Activated CD4-positive, alpha-beta memory T cell treated with anti-CD3 and anti-CD28 coated beads for 36 hours (primary cell): ENCODE measurements around the gene COL5A3. TPM values are rescaled to one million over a fixed set of nuclear protein-coding genes. Genes with fewer than 3 reads are reported as not detected.
A peak's percentile ranks its signal among the peaks of the same experiment; 100 is the strongest.
"Not testable (repeated sequence)": the region's sequence is repeated elsewhere in the genome, so short reads cannot be mapped to it uniquely, and the experiment has no call there.

Experiments
- CTCF ChIA-PET: fragments of 350-600 bp; sonication (Branson Sonifier 250); formaldehyde crosslinking; loops from one replicate; lab custom pipeline; 2021; ENCODE audit warnings: antibody characterized with exemption, inconsistent platforms; lab: Charles Lee
- POLR2A ChIA-PET: fragments of 350-600 bp; sonication (Branson Sonifier 250); formaldehyde crosslinking; loops from one replicate; lab custom pipeline; 2021; ENCODE audit warnings: antibody characterized with exemption; lab: Charles Lee
- DNase-seq: peaks from one replicate; pipeline ENCODE4 v3.0.0-alpha.2; 2020
- H3K27ac Mint-ChIP-seq: one replicate; pipeline ENCODE4 v1.8.0; 2021; ENCODE audit warnings: mixed read lengths
- H3K27me3 Mint-ChIP-seq: one replicate; pipeline ENCODE4 v1.8.0; 2021; ENCODE audit warnings: mixed read lengths
- H3K36me3 Mint-ChIP-seq: one replicate; pipeline ENCODE4 v1.8.0; 2021; ENCODE audit warnings: mixed read lengths
- H3K4me1 Mint-ChIP-seq: one replicate; pipeline ENCODE4 v1.8.0; 2021; ENCODE audit warnings: low read depth, mixed read lengths
- H3K4me3 Mint-ChIP-seq: one replicate; pipeline ENCODE4 v1.8.0; 2021; ENCODE audit warnings: mild to moderate bottlenecking, mixed read lengths
- H3K9me3 Mint-ChIP-seq: one replicate; pipeline ENCODE4 v1.8.0; 2021; ENCODE audit warnings: mixed read lengths
- intact Hi-C: fragments of 100-400 bp; cut with micrococcal nuclease; formaldehyde crosslinking; loops from one replicate; pipeline ENCODE4 v1.15.1; 2023
- total RNA-seq, 2 experiments: library from RNA; stranded (reverse); gene quantifications; one replicate each; pipeline ENCODE4 v1.2.3, GENCODE V29; 2021

Gene COL5A3
- total RNA-seq, 2 experiments from 2014 or later, result 2.8 to 2.9 TPM

- CTCF ChIA-PET, result interaction anchor here (1.0 to 1.2 kb wide), 2 partner anchors 15 to 54 kb away, joined by 3 read pairs; no protein-coding TSS in a partner anchor
- POLR2A ChIA-PET, H3K27ac Mint-ChIP-seq, H3K36me3 Mint-ChIP-seq, intact Hi-C loops, H3K9me3 Mint-ChIP-seq, DNase-seq, H3K4me1 Mint-ChIP-seq, H3K4me3 Mint-ChIP-seq: not testable (repeated sequence)
- peaks cover 22% of the 10 kb centered on the region for H3K27me3 Mint-ChIP-seq
Observed at GRCh38 chr19:9946528-9947125, 63.7 kb downstream of the COL5A3 start.

- ChIA-PET CTCF (interaction anchor here (1.2 to 1.6 kb wide), 3 partner anchors 14 to 82 kb away, joined by 3 to 6 read pairs (median 5); no protein-coding TSS in a partner anchor), POLR2A (no interaction called here)
- Mint-ChIP-seq H3K27me3 (peaks cover 27% of the 10 kb centered on the region), H3K9me3 (peaks cover 13% of the 10 kb centered on the region), H3K4me3 (no peak overlapping the region), H3K36me3 (peaks cover 2% of the 10 kb centered on the region), H3K27ac (no peak overlapping the region), H3K4me1 (peaks cover 4% of the 10 kb centered on the region)
- intact Hi-C loops, result no loop called here
- DNase-seq, result no peak
Observed at GRCh38 chr19:9945319-9945966, 64.9 kb downstream of the COL5A3 start.

GRCh38 chr19:9943744-9944143, 66.6 kb downstream of the COL5A3 start:
- ChIA-PET CTCF (interaction anchor here (0.7 to 1.7 kb wide), 5 partner anchors 11 to 84 kb away, joined by 3 to 5 read pairs (median 4); no protein-coding TSS in a partner anchor), POLR2A (no interaction called here)
- H3K27me3 Mint-ChIP-seq, result peaks cover 32% of the 10 kb centered on the region
- H3K9me3 Mint-ChIP-seq, result peaks cover 13% of the 10 kb centered on the region
- intact Hi-C loops, result no loop called here
- no peak overlapping the region for H3K4me3 Mint-ChIP-seq
- no peak overlapping the region for H3K27ac Mint-ChIP-seq
- H3K4me1 Mint-ChIP-seq, result peaks cover 4% of the 10 kb centered on the region
- DNase-seq, result no peak
- H3K36me3 Mint-ChIP-seq, result peaks cover 2% of the 10 kb centered on the region

- intact Hi-C loops, result no loop called here
- Mint-ChIP-seq H3K27me3 (peaks cover 37% of the 10 kb centered on the region), H3K36me3 (peaks cover 2% of the 10 kb centered on the region), H3K27ac (no peak overlapping the region), H3K4me3 (no peak overlapping the region), H3K9me3 (peaks cover 13% of the 10 kb centered on the region), H3K4me1 (peaks cover 9% of the 10 kb centered on the region)
- no peak for DNase-seq
- ChIA-PET CTCF (interaction anchor here (1.4 to 2.8 kb wide), 2 partner anchors 58 to 86 kb away, joined by 4 to 9 read pairs; no protein-coding TSS in a partner anchor), POLR2A (no interaction called here)
Observed at GRCh38 chr19:9941671-9942070, 68.6 kb downstream of the COL5A3 start.

- no peak overlapping the region for H3K4me3 Mint-ChIP-seq
- no peak for DNase-seq
- H3K27me3 Mint-ChIP-seq, result peaks cover 38% of the 10 kb centered on the region
- CTCF ChIA-PET, result interaction anchor here (1.4 to 2.8 kb wide), 2 partner anchors 59 to 86 kb away, joined by 4 to 9 read pairs; no protein-coding TSS in a partner anchor
- POLR2A ChIA-PET, result no interaction called here
- intact Hi-C loops, result no loop called here
- peaks cover 13% of the 10 kb centered on the region for H3K9me3 Mint-ChIP-seq
- peaks cover 2% of the 10 kb centered on the region for H3K36me3 Mint-ChIP-seq
- peaks cover 10% of the 10 kb centered on the region for H3K4me1 Mint-ChIP-seq
- H3K27ac Mint-ChIP-seq, result no peak overlapping the region
Observed at GRCh38 chr19:9941231-9941630, 69.1 kb downstream of the COL5A3 start.

- H3K36me3 Mint-ChIP-seq, result peaks cover 2% of the 10 kb centered on the region
- no peak overlapping the region for H3K4me3 Mint-ChIP-seq
- H3K27me3 Mint-ChIP-seq, result peaks cover 39% of the 10 kb centered on the region
- ChIA-PET POLR2A (no interaction called here), CTCF (interaction anchor here (1.4 to 2.8 kb wide), 2 partner anchors 59 to 87 kb away, joined by 4 to 9 read pairs; no protein-coding TSS in a partner anchor)
- H3K4me1 Mint-ChIP-seq, result peaks cover 11% of the 10 kb centered on the region
- no peak overlapping the region for H3K27ac Mint-ChIP-seq
- intact Hi-C loops, result no loop called here
- H3K9me3 Mint-ChIP-seq, result peaks cover 13% of the 10 kb centered on the region
- no peak for DNase-seq
Observed at GRCh38 chr19:9940778-9941177, 69.5 kb downstream of the COL5A3 start.

- Mint-ChIP-seq H3K27ac (no peak overlapping the region), H3K27me3 (peaks cover 50% of the 10 kb centered on the region), H3K36me3 (peaks cover 2% of the 10 kb centered on the region), H3K4me3 (no peak overlapping the region), H3K4me1 (peaks cover 21% of the 10 kb centered on the region), H3K9me3 (peaks cover 13% of the 10 kb centered on the region)
- POLR2A ChIA-PET, result no interaction called here
- DNase-seq, result no peak
- CTCF ChIA-PET, result interaction anchor here (2.8 kb wide), 1 partner anchor 88 kb away, joined by 9 read pairs; no protein-coding TSS in a partner anchor
- intact Hi-C loops, result no loop called here
Observed at GRCh38 chr19:9939301-9939913, 70.9 kb downstream of the COL5A3 start.

GRCh38 chr19:9937001-9937411, 73.3 kb downstream of the COL5A3 start:
- CTCF ChIA-PET, result interaction anchor here (2.5 kb wide), 1 partner anchor 91 kb away, joined by 14 read pairs; no protein-coding TSS in a partner anchor
- POLR2A ChIA-PET, result no interaction called here

GRCh38 chr19:9936326-9937000, 73.8 kb downstream of the COL5A3 start, which contains the start of gene OLFM2:
Gene OLFM2 (minus strand): TSS chr19:9936515. CDS start chr19:9936366, 149 bp downstream.
- Mint-ChIP-seq H3K4me1 (peaks cover 24% of the 10 kb centered on the region), H3K4me3 (peak within 1 kb of the TSS; percentile 53), H3K27ac (no peak within 1 kb of the TSS), H3K36me3 (no peaks in the 10 kb centered on the region), H3K9me3 (peaks cover 2% of the 10 kb centered on the region), H3K27me3 (peaks cover 52% of the 10 kb centered on the region)
- no peak for DNase-seq
- intact Hi-C loops, result no loop called here
- ChIA-PET POLR2A (no interaction called here), CTCF (interaction anchor here (1.2 to 2.5 kb wide), 2 partner anchors 64 to 91 kb away, joined by 3 to 14 read pairs; no protein-coding TSS in a partner anchor)

More at GRCh38 chr19:9937001-9937411, 73.3 kb downstream of the COL5A3 start:
- intact Hi-C loops, result no loop called here
- Mint-ChIP-seq H3K9me3 (peaks cover 7% of the 10 kb centered on the region), H3K36me3 (no peaks in the 10 kb centered on the region), H3K27ac (no peak overlapping the region), H3K4me3 (peak overlapping the region; percentile 53), H3K4me1 (peaks cover 24% of the 10 kb centered on the region), H3K27me3 (peaks cover 52% of the 10 kb centered on the region)
- DNase-seq, result no peak

- CTCF ChIA-PET, result interaction anchor here (1.2 to 2.5 kb wide), 2 partner anchors 64 to 92 kb away, joined by 3 to 14 read pairs; no protein-coding TSS in a partner anchor
- POLR2A ChIA-PET, result interaction anchor here (1.3 kb wide), 1 partner anchor 92 kb away, joined by 3 read pairs; no protein-coding TSS in a partner anchor
- H3K36me3 Mint-ChIP-seq, result no peaks in the 10 kb centered on the region
- H3K27ac Mint-ChIP-seq, result no peak overlapping the region
- peak overlapping the region; percentile 45 for H3K4me3 Mint-ChIP-seq
- DNase-seq, result no peak
- peaks cover 52% of the 10 kb centered on the region for H3K27me3 Mint-ChIP-seq
- H3K9me3 Mint-ChIP-seq, result no peaks in the 10 kb centered on the region
- intact Hi-C loops, result loop anchor here (2.0 kb wide), 1 partner anchor 65 kb away; no protein-coding TSS in a partner anchor
- H3K4me1 Mint-ChIP-seq, result peaks cover 27% of the 10 kb centered on the region
Observed at GRCh38 chr19:9935506-9936325, 74.6 kb downstream of the COL5A3 start.
